ENCODE data around the gene RPS16. TPM values are rescaled to one million over a fixed set of nuclear protein-coding genes. Genes with fewer than 3 reads are reported as not detected.

RPS16 gene
- 213 and 236 TPM in 2 replicates for total RNA-seq

DNA sequence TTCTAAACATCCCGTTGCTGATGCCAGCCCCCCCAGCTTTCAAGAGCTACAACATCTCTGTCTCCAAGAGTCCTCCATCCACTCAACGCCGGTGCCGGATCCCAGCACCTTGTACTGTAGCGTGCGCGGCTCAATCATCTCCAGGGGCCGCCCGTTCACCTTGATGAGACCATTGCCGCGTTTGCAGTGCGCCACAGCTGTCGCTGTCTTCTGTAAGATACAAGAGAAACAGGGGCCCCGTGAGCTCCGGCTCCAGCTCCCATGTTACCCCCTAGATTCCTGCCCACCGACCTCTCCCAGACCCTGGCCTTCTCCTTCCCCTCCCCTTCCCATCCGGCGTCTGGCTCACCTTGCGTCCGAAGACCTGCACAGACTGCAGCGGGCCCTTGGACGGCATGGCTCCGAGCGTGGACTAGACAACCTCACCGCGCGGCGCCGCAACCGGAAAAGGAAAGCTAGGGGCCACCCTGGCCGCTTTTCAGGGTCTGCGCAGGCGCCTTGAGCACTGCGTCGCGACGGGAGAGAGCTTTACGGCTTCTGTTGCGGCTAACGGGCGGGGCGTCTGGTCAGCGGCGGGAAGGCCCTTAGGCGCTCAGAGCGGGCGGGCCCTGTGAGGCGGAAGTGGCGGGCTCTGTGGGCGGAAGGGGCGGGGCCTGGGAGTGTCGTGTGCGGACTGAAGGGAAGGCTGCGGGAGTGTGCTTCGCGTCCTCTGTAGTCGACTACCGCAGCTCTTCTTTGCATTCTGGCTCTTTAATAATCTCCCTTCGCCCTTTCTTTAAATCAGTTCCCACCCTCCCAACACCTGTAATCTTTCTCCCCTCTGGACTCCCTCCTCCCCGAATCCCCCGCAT, at the start of gene RPS16:
Gene RPS16, minus strand, starts transcription at position 451 of the 851 bp plus-strand sequence. Its CDS starts 54 bp downstream, at position 397.

GRCh38 chr19:39480337-39481228, 44.8 kb upstream of the RPS16 start, which contains the start of gene TIMM50:
TSS of gene TIMM50 (plus strand) at chr19:39480838. CDS start at chr19:39480854, 16 bp downstream.

DNA sequence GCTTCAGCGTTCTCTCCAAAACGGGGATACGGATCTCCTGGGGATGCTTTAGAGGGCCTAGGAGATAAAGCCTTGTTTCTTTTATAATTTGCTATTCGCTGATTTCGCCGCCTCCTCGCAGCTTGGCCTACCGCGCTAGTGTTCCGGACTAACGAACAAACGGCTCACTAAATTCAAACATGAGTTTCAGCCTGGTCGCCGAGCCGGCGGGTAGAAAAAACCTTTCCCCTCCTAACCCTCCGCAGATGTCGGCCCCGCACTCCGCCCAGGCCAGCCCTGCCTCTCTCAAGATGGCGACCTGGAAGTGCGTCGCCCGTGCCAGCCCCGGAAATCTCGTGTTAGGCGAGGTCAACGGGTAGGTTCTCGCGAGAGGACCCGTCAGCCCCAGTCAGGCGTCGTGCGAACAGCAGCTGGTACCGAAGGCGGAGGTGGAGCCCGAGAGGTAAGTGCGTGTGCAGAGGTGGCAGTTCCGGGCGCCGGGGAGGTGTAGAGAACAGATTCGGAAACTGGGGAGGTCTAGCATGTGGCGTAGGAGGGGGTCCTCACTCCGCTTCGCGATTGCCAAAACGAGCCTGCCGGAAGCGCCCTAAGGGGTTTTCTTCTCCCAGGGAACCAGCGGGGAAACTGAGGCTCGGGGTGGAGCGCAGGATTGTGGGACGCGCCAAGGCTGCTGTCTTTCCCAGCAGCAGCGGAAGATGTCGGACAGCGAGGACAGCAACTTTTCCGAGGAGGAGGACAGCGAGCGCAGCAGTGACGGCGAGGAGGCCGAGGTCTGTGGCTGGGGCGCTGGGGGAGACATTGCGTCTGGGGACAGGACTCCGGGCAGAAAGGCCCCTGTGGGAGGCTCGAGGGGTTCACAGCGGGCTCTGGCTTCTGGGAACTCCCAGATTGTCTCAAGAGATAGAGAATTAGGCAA, 9.7 kb upstream of the RPS16 start, which contains the start of gene SUPT5H:
Gene SUPT5H, plus strand, starts transcription at position 387 of the 916 bp plus-strand sequence. Its CDS starts 309 bp downstream, at position 696.

DNA sequence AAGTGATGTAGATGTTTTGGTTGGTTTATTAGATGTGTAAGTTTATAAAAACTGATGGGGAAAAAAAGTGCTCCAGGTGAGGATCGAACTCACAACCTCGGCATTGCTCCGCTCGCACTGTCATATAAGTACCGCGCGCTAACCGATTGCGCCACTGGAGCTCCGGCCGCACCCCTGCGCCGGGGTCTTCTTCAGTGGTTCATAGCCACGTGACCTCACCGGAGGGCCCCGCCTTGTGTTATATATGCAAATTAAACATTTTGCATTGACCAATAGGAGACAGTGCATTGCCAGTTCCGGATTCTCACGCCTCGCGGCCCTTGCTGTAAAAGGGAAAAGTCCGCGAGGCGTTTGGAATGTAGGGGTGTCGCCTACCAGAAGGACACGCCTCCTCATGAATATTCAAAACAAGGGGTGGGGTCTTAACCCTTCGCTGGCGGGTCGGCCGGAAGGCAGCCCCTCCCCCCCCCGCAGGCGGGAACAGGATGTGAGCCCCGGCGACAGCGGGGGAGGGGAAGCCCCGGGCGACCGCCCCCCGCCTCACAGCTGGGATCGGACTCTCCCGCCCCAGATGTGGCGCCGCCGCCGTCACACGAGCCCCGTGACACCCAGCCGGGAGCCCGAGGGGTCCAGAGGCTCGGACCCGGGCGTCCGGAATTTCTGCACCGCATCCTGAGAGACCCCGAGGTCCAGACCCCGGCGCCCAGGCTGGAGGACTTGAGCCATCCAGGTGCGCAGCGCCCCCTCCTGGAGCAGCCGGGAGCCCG, 23.5 kb downstream of the RPS16 start, which contains the start of gene PLEKHG2:
Gene PLEKHG2, plus strand, starts transcription at position 570 of the 767 bp plus-strand sequence. CDS start 1,418 bp downstream, outside the sequence.

DNA sequence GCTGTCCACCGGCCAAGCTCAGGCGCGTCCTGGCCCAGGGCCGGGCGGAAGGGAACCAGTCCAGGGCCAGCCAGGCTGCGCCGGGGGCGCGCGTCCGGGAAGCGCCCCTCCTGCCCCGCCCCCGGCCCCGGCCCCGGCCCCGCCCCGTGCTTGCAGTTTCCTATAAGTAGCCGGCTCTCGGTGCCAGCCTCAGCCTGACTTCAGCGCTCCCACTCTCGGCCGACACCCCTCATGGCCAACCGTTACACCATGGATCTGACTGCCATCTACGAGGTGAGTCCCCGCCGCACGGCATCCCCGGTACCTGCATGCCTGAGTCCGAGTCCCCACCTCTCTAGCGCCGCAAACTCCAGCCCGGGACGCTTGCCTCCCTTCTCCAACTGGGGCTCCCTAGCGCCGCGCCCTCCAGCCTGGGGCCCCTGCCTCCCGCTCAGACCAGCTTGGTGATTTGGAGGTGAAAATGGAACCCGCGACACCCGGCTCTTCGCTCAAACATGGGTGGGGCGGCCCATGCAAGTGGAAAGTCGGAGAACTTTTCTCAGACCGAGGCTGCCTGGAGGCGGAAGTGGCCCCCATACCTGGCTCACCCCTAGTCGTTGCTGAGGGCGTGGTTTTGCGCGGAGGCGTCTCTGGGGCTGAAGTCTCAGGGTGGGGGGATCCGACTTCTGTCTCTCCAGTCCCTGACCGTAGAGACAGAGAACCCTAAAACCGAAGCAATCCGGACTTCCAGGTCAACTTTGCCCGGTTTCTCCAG, 28.9 kb downstream of the RPS16 start, which contains the start of gene ZFP36:
Gene ZFP36, plus strand, starts transcription at position 192 of the 754 bp plus-strand sequence. Its CDS starts 58 bp downstream, at position 250.

DNA sequence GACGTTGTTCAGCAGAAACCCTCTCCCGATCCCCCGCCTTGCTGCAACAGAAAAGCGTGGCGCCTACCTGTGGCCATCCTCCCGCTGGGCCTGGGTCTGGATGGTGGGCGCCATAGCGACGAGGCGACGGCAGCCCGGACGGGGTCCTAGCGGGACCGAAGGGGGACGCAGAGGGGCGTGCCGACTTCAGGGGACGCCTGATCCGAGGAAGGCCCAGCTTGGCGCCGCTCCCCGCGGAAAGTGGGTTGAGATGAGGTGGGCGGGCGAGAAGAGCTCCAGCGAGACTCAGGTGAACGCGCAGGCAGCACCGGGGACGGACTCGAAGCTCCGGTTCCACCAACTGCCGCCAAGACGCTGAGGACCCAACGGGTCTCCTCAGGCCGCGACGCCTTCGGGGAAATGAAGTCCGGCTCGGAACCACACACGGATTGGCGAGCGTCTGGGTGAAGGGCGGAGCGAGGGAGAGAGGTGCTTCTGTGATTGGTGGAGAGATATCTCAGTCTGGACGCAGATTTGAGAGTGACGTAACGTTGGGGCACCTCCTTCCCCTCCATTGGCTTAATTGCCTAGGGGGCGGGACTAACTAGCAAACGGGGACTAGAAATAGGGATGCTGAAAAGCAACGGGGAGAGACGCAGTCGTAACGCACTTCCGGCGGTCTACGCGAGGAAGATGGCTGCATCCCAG, 44.9 kb downstream of the RPS16 start, which contains the start of the genes MED29 and PAF1:
Gene MED29, plus strand, starts transcription at position 628 of the 687 bp plus-strand sequence. Its CDS starts 45 bp downstream, at position 673.
Gene PAF1, minus strand, starts transcription at position 356 of the 687 bp plus-strand sequence. Its CDS starts 242 bp downstream, at position 114.

Small RNAs within 50 kb of the gene (small RNA-seq; reads per million reads assigned to genes)
- not detected for gene MIR4530

Other genes with a start within 250 kb of the RPS16 start
- not detected in 2 replicates for gene NCCRP1, start 239.0 kb downstream of the RPS16 start, total RNA-seq
- not detected in 2 replicates for gene SYCN, start 231.7 kb downstream of the RPS16 start, total RNA-seq
- not detected in 2 replicates for gene IFNL3, start 190.9 kb downstream of the RPS16 start, total RNA-seq
- gene IFNL4, start 187.1 kb downstream of the RPS16 start, total RNA-seq: not detected in 2 replicates
- not detected in 2 replicates for gene IFNL2, start 167.6 kb downstream of the RPS16 start, total RNA-seq
- gene IFNL1, start 139.5 kb downstream of the RPS16 start, total RNA-seq: not detected in 2 replicates
- 0.24 and 0.32 TPM in 2 replicates for gene LRFN1, start 115.1 kb downstream of the RPS16 start, total RNA-seq
- gene GMFG, start 99.9 kb downstream of the RPS16 start, total RNA-seq: 3.7 and 8.4 TPM in 2 replicates
- gene SAMD4B, start 93.5 kb downstream of the RPS16 start, total RNA-seq: 109 and 110 TPM in 2 replicates
- 32.9 and 35.5 TPM in 2 replicates for gene PAF1, start 44.8 kb downstream of the RPS16 start, total RNA-seq
- 31.2 and 32.2 TPM in 2 replicates for gene MED29, start 44.6 kb downstream of the RPS16 start, total RNA-seq
- 18.9 and 19.0 TPM in 2 replicates for gene ZFP36, start 29.1 kb downstream of the RPS16 start, total RNA-seq
- gene PLEKHG2, start 23.3 kb downstream of the RPS16 start, total RNA-seq: 41.0 and 41.9 TPM in 2 replicates
- gene SUPT5H, start 9.6 kb upstream of the RPS16 start, total RNA-seq: 87.7 and 93.9 TPM in 2 replicates
- 32.9 and 33.4 TPM in 2 replicates for gene TIMM50, start 44.9 kb upstream of the RPS16 start, total RNA-seq
- not detected in 2 replicates for gene DLL3, start 63.0 kb upstream of the RPS16 start, total RNA-seq
- gene SELENOV, start 79.2 kb upstream of the RPS16 start, total RNA-seq: not detected in 2 replicates
- 3.7 and 4.4 TPM in 2 replicates for gene EID2B, start 96.9 kb upstream of the RPS16 start, total RNA-seq
- 9.0 and 9.2 TPM in 2 replicates for gene EID2, start 104.2 kb upstream of the RPS16 start, total RNA-seq
- gene LGALS13, start 166.6 kb upstream of the RPS16 start, total RNA-seq: not detected in 2 replicates
- gene LGALS16, start 220.0 kb upstream of the RPS16 start, total RNA-seq: not detected in 2 replicates

Data from hair follicle dermal papilla cell (primary cell).